Measurements from ENCODE around the gene DNAH2.

Gene DNAH2

GRCh38 chr17:7727886-7728285 is 10.3 kb downstream of the DNAH2 start:
- no peak for DNase-seq

- DNase-seq, result peak; percentile 79
Observed at GRCh38 chr17:7729816-7730215, 12.3 kb downstream of the DNAH2 start.

GRCh38 chr17:7732981-7733539 is 15.5 kb downstream of the DNAH2 start:
- DNase-seq, result no peak

GRCh38 chr17:7737601-7738000 is 20.1 kb downstream of the DNAH2 start:
- DNase-seq, result no peak

- DNase-seq, result no peak
Observed at GRCh38 chr17:7739746-7740145, 22.2 kb downstream of the DNAH2 start.

- no peak for DNase-seq
Observed at GRCh38 chr17:7740481-7741001, 23.0 kb downstream of the DNAH2 start.

- no peak for DNase-seq
Observed at GRCh38 chr17:7742729-7743128, 25.2 kb downstream of the DNAH2 start.

- DNase-seq, result no peak
Observed at GRCh38 chr17:7744416-7744815, 26.9 kb downstream of the DNAH2 start.

GRCh38 chr17:7745748-7746470 is 28.4 kb downstream of the DNAH2 start:
- DNase-seq, result peak; percentile 60

- no peak for DNase-seq
Observed at GRCh38 chr17:7747635-7748071, 30.1 kb downstream of the DNAH2 start.

- DNase-seq, result no peak
Observed at GRCh38 chr17:7748076-7748775, 30.7 kb downstream of the DNAH2 start.

- DNase-seq, result no peak
Observed at GRCh38 chr17:7750321-7750821, 32.8 kb downstream of the DNAH2 start.

GRCh38 chr17:7754656-7755055 is 37.1 kb downstream of the DNAH2 start:
- no peak for DNase-seq

GRCh38 chr17:7755095-7755890 is 37.7 kb downstream of the DNAH2 start:
- peak; percentile 4 for DNase-seq

GRCh38 chr17:7756968-7757367 is 39.4 kb downstream of the DNAH2 start:
- DNase-seq, result no peak

- no peak for DNase-seq
Observed at GRCh38 chr17:7763919-7764318, 46.4 kb downstream of the DNAH2 start.

- DNase-seq, result no peak
Observed at GRCh38 chr17:7767004-7767403, 49.5 kb downstream of the DNAH2 start.

- no peak for DNase-seq
Observed at GRCh38 chr17:7767405-7768021, 50.0 kb downstream of the DNAH2 start.

GRCh38 chr17:7769854-7770253 is 52.3 kb downstream of the DNAH2 start:
- no peak for DNase-seq

GRCh38 chr17:7774055-7774521 is 56.5 kb downstream of the DNAH2 start:
- DNase-seq, result no peak

GRCh38 chr17:7775051-7775450 is 57.5 kb downstream of the DNAH2 start:
- no peak for DNase-seq

GRCh38 chr17:7777017-7777416 is 59.5 kb downstream of the DNAH2 start:
- DNase-seq, result no peak
